Measurements from ENCODE around the gene RET. TPM values are rescaled to one million over a fixed set of nuclear protein-coding genes. Genes with fewer than 3 reads are reported as not detected.

The RET gene
- total RNA-seq, 1 donor from 2014 or later, result 1.1 TPM

DNA sequence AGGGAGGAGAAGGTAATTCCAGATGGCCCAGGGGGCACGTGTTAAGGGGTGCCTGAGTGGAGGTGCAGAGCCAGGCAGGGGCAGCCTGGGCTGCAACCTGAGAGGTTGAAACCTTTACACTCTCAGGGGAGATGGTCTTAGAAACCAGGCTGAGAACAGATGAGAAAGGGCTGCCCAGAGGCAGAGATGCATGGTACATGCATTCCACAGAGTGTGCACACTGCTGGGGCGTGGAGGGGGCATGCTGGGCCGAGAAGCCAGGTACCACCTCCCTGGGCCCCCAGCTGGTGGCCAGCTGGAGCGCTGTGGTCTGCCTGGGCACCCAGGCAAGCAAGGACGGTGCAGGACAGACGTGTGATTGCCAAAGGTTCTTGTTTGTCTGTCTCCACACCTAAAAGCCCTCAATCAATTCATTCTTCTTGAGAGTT is 47.2 kb downstream of the RET start:
- FAIRE-seq (no peak), DNase-seq (ENCODE audit: low read depth) (no peak)
- Histone ChIP-seq H2AFZ (ENCODE audit: low read depth, low read length) (no peak overlapping the region), H3K79me2 (ENCODE audit: insufficient read depth, low read length) (no peaks in the 10 kb centered on the region), H3K27me3 (ENCODE audit: insufficient read depth, low read length) (peaks cover 4% of the 10 kb centered on the region), H3K9me3 (ENCODE audit: insufficient read depth, low read depth, low read length) (no peaks in the 10 kb centered on the region), H3K4me1 (ENCODE audit: insufficient read depth, low read length) (peaks cover 7% of the 10 kb centered on the region), H3K4me3 (ENCODE audit: insufficient read depth, low read depth, low read length) (no peak overlapping the region), H4K20me1 (ENCODE audit: insufficient read depth, low read length) (no peaks in the 10 kb centered on the region), H3K4me2 (ENCODE audit: low read length) (no peak overlapping the region), H3K27ac (ENCODE audit: low read depth, low read length) (no peak overlapping the region), H3K9ac (ENCODE audit: low read length) (no peak overlapping the region), H3K36me3 (ENCODE audit: insufficient read depth, low read length) (no peaks in the 10 kb centered on the region)
- H3K27me3 Mint-ChIP-seq (ENCODE audit: low read depth, unreplicated experiment), result no peaks in the 10 kb centered on the region
- H3K4me1 Mint-ChIP-seq (ENCODE audit: low read depth, unreplicated experiment), result peaks cover 38% of the 10 kb centered on the region
- no peak overlapping the region for H3K4me3 Mint-ChIP-seq (ENCODE audit: unreplicated experiment)
- H3K27ac Mint-ChIP-seq (ENCODE audit: unreplicated experiment), result no peak overlapping the region
- TF ChIP-seq EZH2 (IDR thresholded peaks at IDR 0.05; ENCODE audit: insufficient read depth, low read length) (no peak), CTCF (IDR thresholded peaks at IDR 0.05; ENCODE audit: insufficient read depth, low read depth, low read length) (no peak)
- no peaks in the 10 kb centered on the region for H3K36me3 Mint-ChIP-seq (ENCODE audit: low read depth, unreplicated experiment)
- H3K9me3 Mint-ChIP-seq (ENCODE audit: unreplicated experiment), result no peaks in the 10 kb centered on the region

GRCh38 chr10:43124574-43125273 is 47.9 kb downstream of the RET start:
- H4K20me1 ChIP-seq (ENCODE audit: insufficient read depth, low read length), result no peaks in the 10 kb centered on the region
- peaks cover 45% of the 10 kb centered on the region for H3K4me1 Mint-ChIP-seq (ENCODE audit: low read depth, unreplicated experiment)
- no peak overlapping the region for H2AFZ ChIP-seq (ENCODE audit: low read depth, low read length)
- H3K36me3 Mint-ChIP-seq (ENCODE audit: low read depth, unreplicated experiment), result no peaks in the 10 kb centered on the region
- no peak overlapping the region for H3K4me3 Mint-ChIP-seq (ENCODE audit: unreplicated experiment)
- H3K4me1 ChIP-seq (ENCODE audit: insufficient read depth, low read length), result peaks cover 13% of the 10 kb centered on the region
- peaks cover 4% of the 10 kb centered on the region for H3K27me3 ChIP-seq (ENCODE audit: insufficient read depth, low read length)
- no peak overlapping the region for H3K27ac Mint-ChIP-seq (ENCODE audit: unreplicated experiment)
- FAIRE-seq, result no peak
- H3K27me3 Mint-ChIP-seq (ENCODE audit: low read depth, unreplicated experiment), result no peaks in the 10 kb centered on the region
- H3K9me3 ChIP-seq (ENCODE audit: insufficient read depth, low read depth, low read length), result no peaks in the 10 kb centered on the region
- H3K36me3 ChIP-seq (ENCODE audit: insufficient read depth, low read length), result no peaks in the 10 kb centered on the region
- no peak for DNase-seq (ENCODE audit: low read depth)
- H3K9me3 Mint-ChIP-seq (ENCODE audit: unreplicated experiment), result no peaks in the 10 kb centered on the region
- no peaks in the 10 kb centered on the region for H3K79me2 ChIP-seq (ENCODE audit: insufficient read depth, low read length)
- H3K4me3 ChIP-seq (ENCODE audit: insufficient read depth, low read depth, low read length), result no peak overlapping the region
- TF ChIP-seq EZH2 (IDR thresholded peaks at IDR 0.05; ENCODE audit: insufficient read depth, low read length) (no peak), CTCF (IDR thresholded peaks at IDR 0.05; ENCODE audit: insufficient read depth, low read depth, low read length) (no peak)
- no peak overlapping the region for H3K4me2 ChIP-seq (ENCODE audit: low read length)
- no peak overlapping the region for H3K27ac ChIP-seq (ENCODE audit: low read depth, low read length)
- H3K9ac ChIP-seq (ENCODE audit: low read length), result no peak overlapping the region

- Mint-ChIP-seq H3K4me3 (ENCODE audit: unreplicated experiment) (no peak overlapping the region), H3K4me1 (ENCODE audit: low read depth, unreplicated experiment) (peaks cover 50% of the 10 kb centered on the region), H3K27me3 (ENCODE audit: low read depth, unreplicated experiment) (no peaks in the 10 kb centered on the region), H3K27ac (ENCODE audit: unreplicated experiment) (no peak overlapping the region), H3K36me3 (ENCODE audit: low read depth, unreplicated experiment) (no peaks in the 10 kb centered on the region), H3K9me3 (ENCODE audit: unreplicated experiment) (no peaks in the 10 kb centered on the region)
- DNase-seq (ENCODE audit: low read depth) (no peak), FAIRE-seq (no peak)
- Histone ChIP-seq H3K4me1 (ENCODE audit: insufficient read depth, low read length) (peaks cover 13% of the 10 kb centered on the region), H3K27me3 (ENCODE audit: insufficient read depth, low read length) (peaks cover 4% of the 10 kb centered on the region), H3K9me3 (ENCODE audit: insufficient read depth, low read depth, low read length) (no peaks in the 10 kb centered on the region), H3K4me3 (ENCODE audit: insufficient read depth, low read depth, low read length) (no peak overlapping the region), H4K20me1 (ENCODE audit: insufficient read depth, low read length) (no peaks in the 10 kb centered on the region), H3K36me3 (ENCODE audit: insufficient read depth, low read length) (no peaks in the 10 kb centered on the region), H3K9ac (ENCODE audit: low read length) (no peak overlapping the region), H3K4me2 (ENCODE audit: low read length) (no peak overlapping the region), H3K27ac (ENCODE audit: low read depth, low read length) (no peak overlapping the region), H3K79me2 (ENCODE audit: insufficient read depth, low read length) (no peaks in the 10 kb centered on the region), H2AFZ (ENCODE audit: low read depth, low read length) (no peak overlapping the region)
- TF ChIP-seq EZH2 (IDR thresholded peaks at IDR 0.05; ENCODE audit: insufficient read depth, low read length) (no peak), CTCF (IDR thresholded peaks at IDR 0.05; ENCODE audit: insufficient read depth, low read depth, low read length) (no peak)
Observed at GRCh38 chr10:43125274-43125845, 48.5 kb downstream of the RET start.
